ENCODE data around the gene RBBP8NL. TPM values are rescaled to one million over a fixed set of nuclear protein-coding genes. Genes with fewer than 3 reads are reported as not detected.
A peak's percentile ranks its signal among the peaks of the same experiment; 100 is the strongest.

RBBP8NL gene
- total and polyA plus RNA-seq, 9 of the 15 experiments (the other 6 are each of a cell fraction or from before 2014, with no cell fraction given): not detected

- no peak for ATAC-seq
- H3K4me2 ChIP-seq (ENCODE audit: insufficient read depth, low read length): peak overlapping the region; percentile 70
- BruUV-seq (replicated peaks): no TSS peak
- H2AFZ ChIP-seq (ENCODE audit: low read depth, low read length): no peak overlapping the region
- H3K9ac ChIP-seq (ENCODE audit: insufficient read depth in 1 of 2, low read depth in 2 of 2, low read length in 2 of 2): peak overlapping the region; percentile 63 to 94
- H3K4me1 ChIP-seq (replicated peaks in 1 of 2; ENCODE audit: control insufficient read depth in 2 of 2, insufficient read depth in 2 of 2, low read length in 2 of 2): peaks cover 17 to 90% of the 10 kb centered on the region in 2 experiments
- H3K27me3 ChIP-seq (ENCODE audit: control insufficient read depth in 2 of 2, insufficient read depth in 2 of 2, low read length in 2 of 2): no peaks in the 10 kb centered on the region
- peak overlapping the region; percentile 40; the same call in 1 of the 3 replicates for H3K27ac ChIP-seq (ENCODE audit: extremely low read depth, low read depth, low read length)
- peaks cover 9% of the 10 kb centered on the region; the same call in 1 of the 3 replicates for H3K36me3 ChIP-seq (ENCODE audit: control insufficient read depth, insufficient read depth, low read length)
- peak in 2 of 4 experiments; percentile 60 to 67 for DNase-seq (ENCODE audit: extremely low read depth in 1 of 4, low spot score in 3 of 4)
- in situ Hi-C loops (cut with MboI) (no loop called here), intact Hi-C loops (cut with micrococcal nuclease) (loop anchor here (5.0 kb wide), 1 partner anchor 81 kb away; no protein-coding TSS in a partner anchor)
- ChIA-PET POLR2A (interaction anchor here (0.6 to 1.0 kb wide), 2 partner anchors 20 to 33 kb away, joined by 3 read pairs; partner anchors contain the start of gene RPS21), CTCF (ENCODE audit: low intra/inter-chr PET ratio) (interaction anchor here (0.6 kb wide), 1 partner anchor 107 kb away, joined by 3 read pairs; no protein-coding TSS in a partner anchor)
- H3K4me3 ChIP-seq: peak overlapping the region; percentile 58
- 0% methylated on average over 14 of the region's 42 CpGs for WGBS (ENCODE audit: insufficient coverage, low coverage, missing lambda C conversion rate)
- H3K9me1 ChIP-seq (ENCODE audit: control insufficient read depth, insufficient read depth, low read length): peaks cover 4% of the 10 kb centered on the region
- no peaks in the 10 kb centered on the region for H3K9me3 ChIP-seq (replicated peaks; ENCODE audit: control insufficient read depth, insufficient read depth, low read depth, low read length)
- 0 out of 2 replicates have a peak, but pooled peaks cover 8% of the 10 kb centered on the region for H4K20me1 ChIP-seq (replicated peaks; ENCODE audit: control insufficient read depth, insufficient read depth, low read length)
- no peak for FAIRE-seq
- H3K79me2 ChIP-seq (ENCODE audit: control insufficient read depth, insufficient read depth, low read length): peaks cover 14% of the 10 kb centered on the region
- no peak for TF ChIP-seq HIVEP1 (CRISPR knock-in tag; IDR thresholded peaks at IDR 0.05)
- TF ChIP-seq MYBL2 (IDR thresholded peaks at IDR 0.05; ENCODE audit: low read depth): no peak
- TF ChIP-seq MYBL2 (CRISPR knock-in tag; IDR thresholded peaks at IDR 0.05; ENCODE audit: borderline replicate concordance): no peak
- TF ChIP-seq ZEB2 (IDR thresholded peaks at IDR 0.05): no peak
- no peak for TF ChIP-seq THRAP3 (IDR thresholded peaks at IDR 0.05; ENCODE audit: borderline replicate concordance)
- TF ChIP-seq ATF3 (IDR thresholded peaks at IDR 0.05): no peak
- no peak for TF ChIP-seq ATF3 (CRISPR knock-in tag; conservative IDR thresholded peaks at IDR 0.05)
- peak; percentile 59 for TF ChIP-seq NFIC (IDR thresholded peaks at IDR 0.05)
- TF ChIP-seq USF1 (CRISPR knock-in tag; IDR thresholded peaks at IDR 0.05): peak; percentile 44; the same call in 1 of the 2 replicates
- TF ChIP-seq ZNF717 (CRISPR knock-in tag; IDR thresholded peaks at IDR 0.05): no peak
- no peak for TF ChIP-seq FOXP1 (CRISPR knock-in tag; IDR thresholded peaks at IDR 0.05)
- TF ChIP-seq ZNF407 (IDR thresholded peaks at IDR 0.05; ENCODE audit: low read depth): no peak
- TF ChIP-seq SAP30 (IDR thresholded peaks at IDR 0.05; ENCODE audit: borderline replicate concordance, insufficient read depth, low read depth, low read length, poor library complexity, severe bottlenecking): peak; percentile 46
Observed at GRCh38 chr20:62406635-62407176, 20.6 kb downstream of the RBBP8NL start.

Data from K562 (cell line).